ENCODE results near the gene CIT.

DNA sequence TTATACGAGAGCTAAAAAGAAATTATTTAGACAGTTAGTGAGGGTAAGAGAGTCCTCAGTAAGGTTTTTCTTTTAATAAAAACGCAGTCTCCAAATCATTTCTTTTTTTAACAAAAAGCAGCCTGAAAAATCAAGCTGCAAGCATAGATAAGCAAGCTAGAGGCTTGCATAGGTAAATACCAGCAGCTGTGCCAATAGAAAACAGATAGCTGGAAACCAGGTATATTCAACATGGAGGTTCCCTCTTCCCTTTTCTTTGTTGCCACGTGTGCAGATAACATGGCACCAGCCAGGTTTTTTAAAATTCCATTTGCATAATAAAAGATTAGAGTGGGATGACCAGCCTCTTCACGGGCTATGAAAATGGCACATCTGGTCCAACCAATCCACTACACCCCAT lies 215.2 kb downstream of the CIT start:
- TF ChIP-seq EZH2 (IDR thresholded peaks at IDR 0.05; ENCODE audit: low read length, unreplicated experiment): no peak
- no peak for TF ChIP-seq EZH2phosphoT487 (IDR thresholded peaks at IDR 0.05; ENCODE audit: borderline replicate concordance, low read length)
- TF ChIP-seq, protein P1, sequence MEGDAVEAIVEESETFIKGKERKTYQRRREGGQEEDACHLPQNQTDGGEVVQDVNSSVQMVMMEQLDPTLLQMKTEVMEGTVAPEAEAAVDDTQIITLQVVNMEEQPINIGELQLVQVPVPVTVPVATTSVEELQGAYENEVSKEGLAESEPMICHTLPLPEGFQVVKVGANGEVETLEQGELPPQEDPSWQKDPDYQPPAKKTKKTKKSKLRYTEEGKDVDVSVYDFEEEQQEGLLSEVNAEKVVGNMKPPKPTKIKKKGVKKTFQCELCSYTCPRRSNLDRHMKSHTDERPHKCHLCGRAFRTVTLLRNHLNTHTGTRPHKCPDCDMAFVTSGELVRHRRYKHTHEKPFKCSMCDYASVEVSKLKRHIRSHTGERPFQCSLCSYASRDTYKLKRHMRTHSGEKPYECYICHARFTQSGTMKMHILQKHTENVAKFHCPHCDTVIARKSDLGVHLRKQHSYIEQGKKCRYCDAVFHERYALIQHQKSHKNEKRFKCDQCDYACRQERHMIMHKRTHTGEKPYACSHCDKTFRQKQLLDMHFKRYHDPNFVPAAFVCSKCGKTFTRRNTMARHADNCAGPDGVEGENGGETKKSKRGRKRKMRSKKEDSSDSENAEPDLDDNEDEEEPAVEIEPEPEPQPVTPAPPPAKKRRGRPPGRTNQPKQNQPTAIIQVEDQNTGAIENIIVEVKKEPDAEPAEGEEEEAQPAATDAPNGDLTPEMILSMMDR (conservative IDR thresholded peaks at IDR 0.05; ENCODE audit: low read depth, low read length): no peak
